WI38 (cell line): ENCODE results near the gene CNTN5.
"Not testable (repeated sequence)": the region's sequence is repeated elsewhere in the genome, so short reads cannot be mapped to it uniquely, and the experiment has no call there.

Source experiments
- H3K4me3 ChIP-seq: 2 replicates; pipeline ENCODE4 v1.5.1; 2011; ENCODE audit warnings: low read depth, mild to moderate bottlenecking, control low read depth, low read length
- CTCF ChIP-seq: IDR thresholded peaks from 2 replicates; pipeline ENCODE4 v1.5.1; 2012; ENCODE audit warnings: low read depth, mild to moderate bottlenecking, control low read depth, low read length

The CNTN5 gene

GRCh38 chr11:100235085-100235484 lies 1214.3 kb downstream of the CNTN5 start:
- TF ChIP-seq CTCF, result no peak
- no peak overlapping the region for H3K4me3 ChIP-seq

- H3K4me3 ChIP-seq, result no peak overlapping the region
- TF ChIP-seq CTCF, result no peak
These were observed 1219.3 kb downstream of the CNTN5 start for GRCh38 chr11:100240025-100240539.

- TF ChIP-seq CTCF, result no peak
- H3K4me3 ChIP-seq, result no peak overlapping the region
These were observed 1227.0 kb downstream of the CNTN5 start for GRCh38 chr11:100247704-100248103.

GRCh38 chr11:100257238-100257803 lies 1236.6 kb downstream of the CNTN5 start:
- H3K4me3 ChIP-seq, result not testable (repeated sequence)

- TF ChIP-seq CTCF, result no peak
- no peak overlapping the region for H3K4me3 ChIP-seq
These were observed 1248.8 kb downstream of the CNTN5 start for GRCh38 chr11:100269516-100269915.

- no peak overlapping the region for H3K4me3 ChIP-seq
- no peak for TF ChIP-seq CTCF
These were observed 1252.5 kb downstream of the CNTN5 start for GRCh38 chr11:100273066-100273815.

- not testable (repeated sequence) for H3K4me3 ChIP-seq
These were observed 1253.7 kb downstream of the CNTN5 start for GRCh38 chr11:100274466-100274865.

GRCh38 chr11:100294748-100295147 lies 1274.0 kb downstream of the CNTN5 start:
- no peak overlapping the region for H3K4me3 ChIP-seq
- TF ChIP-seq CTCF, result no peak
